Measurements from ENCODE around the gene MYLK2. TPM values are rescaled to one million over a fixed set of nuclear protein-coding genes. Genes with fewer than 3 reads are reported as not detected.
A peak's percentile ranks its signal among the peaks of the same experiment; 100 is the strongest.

MYLK2 gene
- total RNA-seq, 4 donors from 2014 or later: 0.27 to 0.54 (median 0.31) TPM; not detected in 1

- H3K9me3 ChIP-seq: no peaks in the 10 kb centered on the region
- H3K4me3 ChIP-seq: no peak overlapping the region
- no peak for ATAC-seq
- peaks cover 0 to 25% (median 13%) of the 10 kb centered on the region in 3 donors for H3K4me1 ChIP-seq
- peaks cover 43% of the 10 kb centered on the region for H3K27me3 ChIP-seq
- 37% methylated on average over 5 of the region's 7 CpGs; no CpG with 5 or more reads in 1 of the 2 donors for WGBS, 2 donors (ENCODE audit: low coverage in 1 of 2)
- H3K27ac ChIP-seq: no peak overlapping the region
- TF ChIP-seq POLR2A (IDR thresholded peaks at IDR 0.05) (no peak), POLR2AphosphoS5 (IDR thresholded peaks at IDR 0.05) (no peak), CTCF (IDR thresholded peaks at IDR 0.05) (no peak), EP300 (IDR thresholded peaks at IDR 0.05) (no peak)
- no peaks in the 10 kb centered on the region for H3K36me3 ChIP-seq
Measured at GRCh38 chr20:31859998-31860380, 40.8 kb downstream of the MYLK2 start.

GRCh38 chr20:31860390-31861134, 41.4 kb downstream of the MYLK2 start:
- TF ChIP-seq CTCF (IDR thresholded peaks at IDR 0.05) (no peak), POLR2AphosphoS5 (IDR thresholded peaks at IDR 0.05) (no peak), POLR2A (IDR thresholded peaks at IDR 0.05) (no peak), EP300 (IDR thresholded peaks at IDR 0.05) (no peak)
- WGBS, 2 donors (ENCODE audit: low coverage in 1 of 2): 0 to 9% methylated on average over 2 to 11 of the region's 15 CpGs
- peak overlapping the region; percentile 14 to 59 for H3K4me3 ChIP-seq
- H3K27me3 ChIP-seq: peaks cover 37% of the 10 kb centered on the region
- peak; percentile 46 for ATAC-seq
- H3K9me3 ChIP-seq: no peaks in the 10 kb centered on the region
- peaks cover 0 to 25% (median 13%) of the 10 kb centered on the region in 3 donors for H3K4me1 ChIP-seq
- no peaks in the 10 kb centered on the region for H3K36me3 ChIP-seq
- H3K27ac ChIP-seq: no peak overlapping the region

DNA sequence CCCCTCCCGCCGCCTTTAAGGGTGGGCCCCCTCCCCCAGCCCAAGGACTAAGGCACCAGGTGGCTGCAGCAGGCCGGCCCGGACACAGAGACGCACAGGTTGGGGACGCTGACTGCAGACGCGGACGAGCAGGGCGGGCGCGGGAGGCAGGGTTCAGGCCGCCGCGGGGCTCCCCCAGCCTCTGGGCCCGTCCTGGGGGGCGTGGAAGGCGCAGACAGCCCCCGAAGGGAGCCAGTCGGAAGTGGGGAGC, 41.9 kb downstream of the MYLK2 start:
- TF ChIP-seq POLR2A (IDR thresholded peaks at IDR 0.05) (no peak), CTCF (IDR thresholded peaks at IDR 0.05) (no peak), EP300 (IDR thresholded peaks at IDR 0.05) (no peak), POLR2AphosphoS5 (IDR thresholded peaks at IDR 0.05) (no peak)
- peaks cover 33% of the 10 kb centered on the region for H3K27me3 ChIP-seq
- peaks cover 0 to 25% (median 13%) of the 10 kb centered on the region in 3 donors for H3K4me1 ChIP-seq
- peak overlapping the region; percentile 14 to 59 for H3K4me3 ChIP-seq
- H3K27ac ChIP-seq: peak overlapping the region in 2 of 4 donors; percentile 8 to 50
- no peaks in the 10 kb centered on the region for H3K36me3 ChIP-seq
- H3K9me3 ChIP-seq: no peaks in the 10 kb centered on the region
- peak; percentile 21 for ATAC-seq
- WGBS, 2 donors (ENCODE audit: low coverage in 1 of 2): no CpG with 5 or more reads among the region's 20 CpGs

DNA sequence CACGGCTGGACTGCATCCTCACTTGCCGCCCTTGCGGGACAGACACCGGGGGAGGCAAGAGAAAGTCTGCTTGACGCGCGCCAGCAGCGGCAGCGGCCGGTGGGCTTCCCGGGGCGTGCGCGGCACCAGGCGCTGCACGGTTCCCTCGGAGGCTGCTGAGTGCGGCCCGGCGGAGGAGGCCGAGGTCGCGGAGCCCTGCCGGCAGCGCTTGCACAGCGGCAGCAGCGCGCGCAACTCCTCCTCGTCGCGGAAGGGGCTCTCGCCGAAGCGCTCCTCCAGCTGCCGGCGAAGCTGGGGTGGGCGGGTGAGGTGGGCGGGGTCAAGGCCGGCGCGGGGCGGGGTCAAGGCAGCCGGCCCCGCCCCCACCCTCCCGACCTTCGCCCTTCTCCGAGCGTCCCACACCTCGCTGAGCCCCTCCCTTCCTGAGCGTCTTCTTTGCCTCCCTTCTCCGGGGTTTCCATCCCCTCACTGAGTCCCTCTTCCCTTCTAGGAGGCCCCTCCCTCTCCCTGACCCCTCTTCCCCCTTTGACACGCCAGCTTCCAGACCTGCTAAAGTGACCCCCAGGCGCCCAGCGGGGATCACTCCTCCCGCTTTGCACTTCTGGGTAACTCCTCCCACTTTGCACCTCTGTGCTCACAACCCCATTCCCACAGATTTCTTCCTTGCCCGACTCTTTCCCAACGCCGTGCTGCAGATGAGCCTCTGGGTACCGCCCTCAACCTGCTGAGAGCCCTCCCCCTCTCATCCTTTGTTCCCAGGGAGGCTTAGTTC, 42.4 kb downstream of the MYLK2 start:
- peak; percentile 54 for ATAC-seq
- 34 to 50% methylated on average over 3 to 8 of the region's 60 CpGs for WGBS, 2 donors (ENCODE audit: low coverage in 1 of 2)

More for the DNA sequence above, 42.4 kb downstream of the MYLK2 start:
- TF ChIP-seq POLR2A (IDR thresholded peaks at IDR 0.05): no peak
- TF ChIP-seq POLR2AphosphoS5 (IDR thresholded peaks at IDR 0.05): no peak
- TF ChIP-seq EP300 (IDR thresholded peaks at IDR 0.05): no peak
- no peak for TF ChIP-seq CTCF (IDR thresholded peaks at IDR 0.05)
- H3K36me3 ChIP-seq: no peaks in the 10 kb centered on the region
- peak overlapping the region in 2 of 4 donors; percentile 8 to 50 for H3K27ac ChIP-seq
- peaks cover 29% of the 10 kb centered on the region for H3K27me3 ChIP-seq
- peak overlapping the region; percentile 14 to 59 for H3K4me3 ChIP-seq
- peaks cover 0 to 25% (median 13%) of the 10 kb centered on the region in 3 donors for H3K4me1 ChIP-seq
- H3K9me3 ChIP-seq: no peaks in the 10 kb centered on the region

All from gastroesophageal sphincter (tissue), 4 donors.